SU-DHL-6 (cell line): ENCODE data around the gene LCE2C.
"Not testable (repeated sequence)": the region's sequence is repeated elsewhere in the genome, so short reads cannot be mapped to it uniquely, and the experiment has no call there.

Experiments used
- H2AFZ ChIP-seq: fragments of 200-600 bp; sonication (generic); 2 replicates; pipeline ENCODE4 v1.6.1; 2014; ENCODE audit warnings: low read depth, mild to moderate bottlenecking, moderate library complexity, mixed read lengths, antibody characterized with exemption, low read length; ENCODE audit not compliant: severe bottlenecking
- H3F3A ChIP-seq: fragments of 200-600 bp; shearing (Covaris generic); 2 replicates; pipeline ENCODE4 v1.6.0; 2016; ENCODE audit warnings: antibody characterized with exemption, mild to moderate bottlenecking; ENCODE audit not compliant: insufficient read depth
- H3K27ac ChIP-seq: fragments of 200-600 bp; sonication (generic); 2 replicates; pipeline ENCODE4 v1.5.1; 2016; ENCODE audit warnings: low read depth, mild to moderate bottlenecking, low read length, moderate library complexity, mixed read lengths
- H3K27me3 ChIP-seq: fragments of 200-600 bp; sonication (generic), shearing (Covaris generic); 2 replicates; pipeline ENCODE4 v1.6.0; 2014; ENCODE audit warnings: mild to moderate bottlenecking, low read length
- H3K36me3 ChIP-seq: fragments of 200-600 bp; sonication (generic); 2 replicates; pipeline ENCODE4 v1.6.1; 2014; ENCODE audit warnings: mild to moderate bottlenecking, low read length, mixed read lengths
- H3K4me2 ChIP-seq: fragments of 300-600, 200-600 bp; shearing (Covaris generic), sonication (generic); 2 replicates; pipeline ENCODE4 v1.6.0; 2014; ENCODE audit warnings: low read length, low read depth, mild to moderate bottlenecking; ENCODE audit not compliant: poor library complexity, severe bottlenecking
- H3K4me3 ChIP-seq: fragments of 200-600 bp; sonication (generic); 2 replicates; pipeline ENCODE4 v1.5.1; 2014; ENCODE audit warnings: antibody characterized with exemption, low read length, mild to moderate bottlenecking, mixed read lengths; ENCODE audit not compliant: insufficient read depth, poor library complexity, severe bottlenecking
- H3K79me2 ChIP-seq: fragments of 200-600 bp; sonication (generic); 2 replicates; pipeline ENCODE4 v1.6.1; 2014; ENCODE audit warnings: mild to moderate bottlenecking, low read length, moderate library complexity; ENCODE audit not compliant: insufficient read depth
- H3K9ac ChIP-seq: fragments of 200-600 bp; sonication (generic); 2 replicates; pipeline ENCODE4 v1.7.0; 2014; ENCODE audit warnings: mild to moderate bottlenecking, low read length
- H3K9me2 ChIP-seq: fragments of 200-600 bp; sonication (generic); replicated peaks from 2 replicates; pipeline ENCODE4 v1.6.1; 2014; ENCODE audit warnings: low read length; ENCODE audit not compliant: insufficient read depth
- H3K9me3 ChIP-seq: fragments of 200-600 bp; sonication (generic); 2 replicates; pipeline ENCODE4 v1.6.1; 2014; ENCODE audit warnings: low read length, mixed read lengths; ENCODE audit not compliant: insufficient read depth
- H4K20me1 ChIP-seq: fragments of 200-600 bp; sonication (generic); 2 replicates; pipeline ENCODE4 v1.6.1; 2014; ENCODE audit warnings: low read depth, mild to moderate bottlenecking, antibody characterized with exemption, low read length, moderate library complexity, mixed read lengths
- CTCF ChIP-seq: fragments of 200-600 bp; sonication (generic); IDR thresholded peaks from one replicate; pipeline ENCODE4 v1.5.1; 2017; ENCODE audit warnings: antibody characterized with exemption, mild to moderate bottlenecking, low read length, moderate library complexity; ENCODE audit not compliant: insufficient read depth, poor library complexity, severe bottlenecking
- EZH2phosphoT487 ChIP-seq: fragments of 200-600 bp; sonication (generic), shearing (Covaris generic); conservative IDR thresholded peaks from 2 replicates; pipeline ENCODE4 v1.6.1; 2018; ENCODE audit warnings: mild to moderate bottlenecking, antibody characterized with exemption, low read length, moderate library complexity, mixed read lengths

LCE2C gene

DNA sequence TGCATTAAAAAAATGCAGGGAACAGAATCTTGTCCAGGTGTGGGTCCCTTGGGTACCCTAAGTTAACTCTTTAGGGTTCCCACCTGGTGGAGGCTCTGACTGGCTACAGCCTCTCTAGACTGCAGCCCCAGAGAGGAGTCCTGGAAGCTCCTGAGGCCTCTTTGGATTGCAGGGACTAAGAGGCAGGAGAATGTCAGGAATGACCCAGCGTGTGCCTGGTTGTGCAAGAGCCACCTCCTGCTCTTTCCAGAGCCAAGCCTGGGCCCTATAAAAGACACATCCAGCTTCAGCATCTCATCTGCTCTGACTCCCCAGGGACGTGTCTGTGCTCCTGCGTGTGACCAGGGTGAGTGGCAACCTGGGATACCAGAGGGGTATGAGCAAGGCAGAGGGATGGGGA, at the start of gene LCE2C:
TSS of gene LCE2C (plus strand) at position 297 of the 400 bp plus-strand sequence. CDS start 737 bp downstream, outside the sequence.
- H3K36me3 ChIP-seq, H3K79me2 ChIP-seq, H3F3A ChIP-seq: not testable (repeated sequence)

DNA sequence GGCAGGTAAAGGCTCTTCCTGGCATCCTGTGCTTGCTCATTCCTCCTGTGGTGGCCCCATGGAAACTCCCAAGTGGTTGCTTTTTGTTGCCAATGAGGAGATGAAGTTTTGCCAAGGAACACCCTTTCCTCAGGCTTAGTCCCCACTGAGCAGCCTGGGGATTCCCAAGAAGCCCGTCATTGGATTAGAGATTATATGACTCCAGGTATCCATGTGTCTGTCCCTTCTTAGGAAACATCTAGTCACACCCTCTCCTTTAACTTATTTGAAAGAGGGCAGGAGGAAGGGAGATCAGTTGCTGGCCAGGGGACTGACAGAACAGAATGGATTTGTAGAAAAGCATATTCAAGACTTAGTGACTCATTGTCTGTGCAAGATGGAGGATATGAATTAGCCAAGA, 48.3 kb upstream of the LCE2C start:
- Histone ChIP-seq H3K4me3 (no peak overlapping the region), H3K4me2 (no peak overlapping the region), H3F3A (no peaks in the 10 kb centered on the region), H3K27me3 (no peaks in the 10 kb centered on the region), H3K9me3 (no peaks in the 10 kb centered on the region), H3K79me2 (no peaks in the 10 kb centered on the region), H4K20me1 (no peaks in the 10 kb centered on the region), H3K36me3 (no peaks in the 10 kb centered on the region), H3K9ac (no peak overlapping the region), H3K27ac (no peak overlapping the region), H2AFZ (no peak overlapping the region), H3K9me2 (no peaks in the 10 kb centered on the region)
- TF ChIP-seq EZH2phosphoT487, result no peak
- TF ChIP-seq CTCF, result no peak

More for the DNA sequence above, at the start of gene LCE2C:
- H3K9ac ChIP-seq, H3K4me2 ChIP-seq, H4K20me1 ChIP-seq, H3K9me2 ChIP-seq, H3K4me3 ChIP-seq, H3K27me3 ChIP-seq, H3K27ac ChIP-seq, H2AFZ ChIP-seq, H3K9me3 ChIP-seq: not testable (repeated sequence)

GRCh38 chr1:152630596-152630995, 44.5 kb upstream of the LCE2C start:
- H4K20me1 ChIP-seq, result no peaks in the 10 kb centered on the region
- no peak overlapping the region for H3K4me2 ChIP-seq
- no peaks in the 10 kb centered on the region for H3K36me3 ChIP-seq
- H3F3A ChIP-seq, result no peaks in the 10 kb centered on the region
- H3K79me2 ChIP-seq, result no peaks in the 10 kb centered on the region
- H3K4me3 ChIP-seq, result no peak overlapping the region
- no peak overlapping the region for H3K27ac ChIP-seq
- no peak overlapping the region for H2AFZ ChIP-seq
- no peaks in the 10 kb centered on the region for H3K27me3 ChIP-seq
- TF ChIP-seq EZH2phosphoT487 (no peak), CTCF (no peak)
- H3K9me3 ChIP-seq, result no peaks in the 10 kb centered on the region
- H3K9me2 ChIP-seq, result no peaks in the 10 kb centered on the region
- no peak overlapping the region for H3K9ac ChIP-seq

- no peak overlapping the region for H3K9ac ChIP-seq
- no peak for TF ChIP-seq EZH2phosphoT487
- H3K36me3 ChIP-seq, result no peaks in the 10 kb centered on the region
- no peak overlapping the region for H3K4me3 ChIP-seq
- H3K79me2 ChIP-seq, result no peaks in the 10 kb centered on the region
- no peaks in the 10 kb centered on the region for H3K27me3 ChIP-seq
- H3K4me2 ChIP-seq, result no peak overlapping the region
- H2AFZ ChIP-seq, result no peak overlapping the region
- H3K27ac ChIP-seq, result no peak overlapping the region
- no peaks in the 10 kb centered on the region for H3K9me2 ChIP-seq
- H3K9me3 ChIP-seq, result no peaks in the 10 kb centered on the region
- H3F3A ChIP-seq, result no peaks in the 10 kb centered on the region
- H4K20me1 ChIP-seq, result no peaks in the 10 kb centered on the region
These were observed 34.7 kb upstream of the LCE2C start for GRCh38 chr1:152640351-152640750.
